PC-3 (cell line): Measurements from ENCODE around the gene BCAR1. TPM values are rescaled to one million over a fixed set of nuclear protein-coding genes. Genes with fewer than 3 reads are reported as not detected.

Experiments
- ATAC-seq: fragments of 200-7000 bp; cut with Tn5 transposase; 2 replicates; pipeline ENCODE4 v1.9.1; 2020; ENCODE audit warnings: mild to moderate bottlenecking, moderate library complexity
- BruUV-seq: library from RNA; stranded (reverse); fragments of 400-500 nt; replicated peaks from 2 replicates; lab custom pipeline; 2021; lab: Mats Ljungman, UMichigan
- CTCF ChIA-PET: fragments of 300-600 bp; sonication (Branson Sonifier 250); formaldehyde crosslinking; loops from one replicate; lab custom pipeline; 2022; ENCODE audit warnings: antibody characterized with exemption; lab: Charles Lee
- POLR2A ChIA-PET: fragments of 300-600 bp; sonication (Branson Sonifier 250); formaldehyde crosslinking; loops from one replicate; lab custom pipeline; 2022; ENCODE audit warnings: antibody characterized with exemption; ENCODE audit not compliant: unreplicated experiment; lab: Charles Lee
- DNase-seq: peaks from one replicate; pipeline ENCODE4 v3.0.0-alpha.2; 2015
- H2AFZ ChIP-seq: fragments of 300-600 bp; sonication (generic); 2 replicates; pipeline ENCODE4 v1.6.0; 2016; ENCODE audit warnings: antibody characterized with exemption, low read length
- H3F3A ChIP-seq: fragments of 300-600 bp; sonication (generic); one replicate; pipeline ENCODE4 v1.6.0; 2017; ENCODE audit warnings: antibody characterized with exemption, low read length, control low read depth, mild to moderate bottlenecking; ENCODE audit not compliant: unreplicated experiment
- H3K27ac ChIP-seq: fragments of 300-600 bp; sonication (generic); 2 replicates; pipeline ENCODE4 v1.5.1; 2016; ENCODE audit warnings: mild to moderate bottlenecking, low read length
- H3K27me3 ChIP-seq: fragments of 300-600 bp; sonication (generic); 2 replicates; pipeline ENCODE4 v1.6.1; 2016; ENCODE audit warnings: low read length, mixed read lengths
- H3K36me3 ChIP-seq: fragments of 300-600 bp; sonication (generic); 2 replicates; pipeline ENCODE4 v1.6.1; 2016; ENCODE audit warnings: low read depth, mixed run types, low read length, mixed read lengths
- H3K4me1 ChIP-seq: fragments of 300-600 bp; sonication (generic); 2 replicates; pipeline ENCODE4 v1.5.1; 2016; ENCODE audit warnings: low read length; ENCODE audit not compliant: insufficient read depth
- H3K4me2 ChIP-seq: fragments of 300-600 bp; sonication (generic); 2 replicates; pipeline ENCODE4 v1.6.0; 2016; ENCODE audit warnings: low read length
- H3K4me3 ChIP-seq: fragments of 300-600 bp; sonication (generic); 2 replicates; pipeline ENCODE4 v1.5.1; 2016; ENCODE audit warnings: mild to moderate bottlenecking, low read length, mixed read lengths
- H3K79me2 ChIP-seq: fragments of 300-600 bp; sonication (generic); 2 replicates; pipeline ENCODE4 v1.6.1; 2017; ENCODE audit warnings: low read length, mixed read lengths
- H3K9ac ChIP-seq: fragments of 300-600 bp; sonication (generic); 2 replicates; pipeline ENCODE4 v1.6.0; 2016; ENCODE audit warnings: mild to moderate bottlenecking, low read length
- H3K9me2 ChIP-seq: fragments of 300-600 bp; sonication (generic); replicated peaks from 2 replicates; pipeline ENCODE4 v1.6.1; 2016; ENCODE audit warnings: mixed run types, low read length, mixed read lengths
- H3K9me3 ChIP-seq: fragments of 300-600 bp; sonication (generic); 2 replicates; pipeline ENCODE4 v1.6.1; 2016; ENCODE audit warnings: low read length, mixed read lengths
- H4K20me1 ChIP-seq: fragments of 300-600 bp; sonication (generic); 2 replicates; pipeline ENCODE4 v1.6.1; 2016; ENCODE audit warnings: low read length, mixed read lengths
- EZH2 ChIP-seq: fragments of 300-600 bp; sonication (generic); IDR thresholded peaks from one replicate; pipeline ENCODE4 v1.6.1; 2017; ENCODE audit warnings: antibody characterized with exemption, mild to moderate bottlenecking, low read length; ENCODE audit not compliant: unreplicated experiment
- EZH2phosphoT487 ChIP-seq: fragments of 300-600 bp; sonication (generic); IDR thresholded peaks from 2 replicates; pipeline ENCODE4 v1.6.1; 2018; ENCODE audit warnings: mild to moderate bottlenecking, antibody characterized with exemption, low read length, borderline replicate concordance
- intact Hi-C: fragments of 100-400 bp; cut with micrococcal nuclease; formaldehyde crosslinking; loops from 2 replicates; pipeline ENCODE4 v1.9.0; 2023
- total RNA-seq: library from RNA; depleted of rRNA; stranded (reverse); fragments of >200 nt; gene quantifications from 2 replicates; pipeline ENCODE4 v1.2.3, GENCODE V29; 2014
- TF ChIP-seq, protein P1 (sequence below): fragments of 300-600 bp; sonication (generic); conservative IDR thresholded peaks from 2 replicates; pipeline ENCODE4 v1.5.1; 2017; ENCODE audit warnings: antibody characterized with exemption, low read depth, mild to moderate bottlenecking, low read length

Gene BCAR1
- total RNA-seq, 1 experiment from 2014 or later: 49.3 TPM

DNA sequence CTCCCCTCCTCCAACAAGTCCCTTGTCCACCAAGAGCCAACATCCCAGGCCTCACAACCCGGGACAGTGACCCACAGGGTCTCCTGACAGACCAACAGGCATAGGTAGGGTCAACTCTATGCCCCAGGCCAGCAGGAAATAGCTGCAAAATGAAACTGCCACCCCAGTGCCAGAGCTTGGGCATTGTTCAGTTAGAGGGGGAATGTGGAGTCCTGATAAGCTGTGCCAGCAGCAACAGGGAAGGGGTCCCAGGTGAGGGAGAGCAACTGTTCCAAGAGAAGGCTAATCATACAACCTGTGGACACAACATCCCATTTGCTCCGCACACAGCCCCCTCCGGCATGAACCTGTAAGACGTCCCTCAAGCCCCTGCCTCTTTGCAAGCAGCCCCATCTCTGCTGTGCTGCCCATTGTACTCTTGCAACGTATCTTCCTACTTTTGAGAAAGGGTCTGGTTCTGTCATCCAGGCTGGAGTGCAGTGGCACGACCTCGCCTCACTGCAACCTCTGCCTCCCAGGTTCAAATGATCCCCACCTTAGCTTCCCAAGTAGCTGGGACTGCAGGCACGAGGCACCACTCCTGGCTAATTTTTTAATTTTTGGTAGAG is 61.7 kb downstream of the BCAR1 start:
- intact Hi-C loops: no loop called here
- no peak for DNase-seq
- Histone ChIP-seq H3K9me2 (no peaks in the 10 kb centered on the region), H3K36me3 (no peaks in the 10 kb centered on the region), H4K20me1 (no peaks in the 10 kb centered on the region), H3K79me2 (no peaks in the 10 kb centered on the region), H2AFZ (no peak overlapping the region), H3K27me3 (no peaks in the 10 kb centered on the region), H3F3A (no peaks in the 10 kb centered on the region), H3K4me3 (no peak overlapping the region), H3K9me3 (no peaks in the 10 kb centered on the region), H3K4me1 (peaks cover 9% of the 10 kb centered on the region), H3K27ac (no peak overlapping the region), H3K4me2 (no peak overlapping the region), H3K9ac (no peak overlapping the region)
- POLR2A ChIA-PET: no interaction called here
- CTCF ChIA-PET: no interaction called here
- BruUV-seq: no TSS peak
- TF ChIP-seq, protein P1, sequence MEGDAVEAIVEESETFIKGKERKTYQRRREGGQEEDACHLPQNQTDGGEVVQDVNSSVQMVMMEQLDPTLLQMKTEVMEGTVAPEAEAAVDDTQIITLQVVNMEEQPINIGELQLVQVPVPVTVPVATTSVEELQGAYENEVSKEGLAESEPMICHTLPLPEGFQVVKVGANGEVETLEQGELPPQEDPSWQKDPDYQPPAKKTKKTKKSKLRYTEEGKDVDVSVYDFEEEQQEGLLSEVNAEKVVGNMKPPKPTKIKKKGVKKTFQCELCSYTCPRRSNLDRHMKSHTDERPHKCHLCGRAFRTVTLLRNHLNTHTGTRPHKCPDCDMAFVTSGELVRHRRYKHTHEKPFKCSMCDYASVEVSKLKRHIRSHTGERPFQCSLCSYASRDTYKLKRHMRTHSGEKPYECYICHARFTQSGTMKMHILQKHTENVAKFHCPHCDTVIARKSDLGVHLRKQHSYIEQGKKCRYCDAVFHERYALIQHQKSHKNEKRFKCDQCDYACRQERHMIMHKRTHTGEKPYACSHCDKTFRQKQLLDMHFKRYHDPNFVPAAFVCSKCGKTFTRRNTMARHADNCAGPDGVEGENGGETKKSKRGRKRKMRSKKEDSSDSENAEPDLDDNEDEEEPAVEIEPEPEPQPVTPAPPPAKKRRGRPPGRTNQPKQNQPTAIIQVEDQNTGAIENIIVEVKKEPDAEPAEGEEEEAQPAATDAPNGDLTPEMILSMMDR: no peak
- TF ChIP-seq EZH2phosphoT487 (no peak), EZH2 (no peak)
- no peak for ATAC-seq

DNA sequence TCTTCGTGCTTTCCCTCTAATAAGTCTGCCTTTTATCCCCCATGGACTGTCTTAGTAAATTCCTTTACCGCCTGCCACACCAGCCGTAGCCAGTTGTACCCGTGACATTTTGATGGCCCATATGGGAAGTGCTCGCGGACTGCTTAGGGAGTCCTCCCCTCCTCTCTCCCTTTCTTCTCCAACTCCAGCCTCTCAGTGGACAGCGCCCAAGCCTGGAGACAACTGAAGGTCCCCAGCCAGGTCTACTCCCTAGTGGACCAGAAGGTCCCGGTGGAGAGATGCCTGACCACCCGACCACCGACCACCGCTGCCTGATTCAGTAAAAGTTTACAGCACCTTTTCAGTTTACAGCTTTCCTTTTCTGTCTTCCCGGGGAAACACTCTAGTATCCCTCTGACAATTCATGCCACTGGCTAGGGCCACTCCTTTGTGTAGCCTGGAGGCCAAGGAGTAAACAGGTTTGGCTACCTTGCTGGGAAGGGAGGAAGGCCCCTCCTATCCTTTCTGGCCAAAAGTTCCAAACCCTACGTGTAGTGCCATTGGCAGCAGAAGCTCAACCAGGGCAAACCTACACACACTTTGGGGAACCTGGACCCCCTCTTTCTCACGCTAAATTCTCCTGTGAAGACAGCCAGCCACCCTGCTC is 62.5 kb downstream of the BCAR1 start:
- Histone ChIP-seq H3K9me2 (no peaks in the 10 kb centered on the region), H2AFZ (0 out of 2 replicates have a peak overlapping the region, but pooled peaks have one; percentile 24), H3K9me3 (no peaks in the 10 kb centered on the region), H3K4me3 (no peak overlapping the region), H3K4me1 (peaks cover 9% of the 10 kb centered on the region), H3K4me2 (peak overlapping the region; percentile 39; the same call in 1 of the 2 replicates), H3F3A (no peaks in the 10 kb centered on the region), H3K36me3 (no peaks in the 10 kb centered on the region), H3K27ac (no peak overlapping the region), H3K27me3 (no peaks in the 10 kb centered on the region), H3K9ac (no peak overlapping the region), H4K20me1 (no peaks in the 10 kb centered on the region), H3K79me2 (no peaks in the 10 kb centered on the region)
- POLR2A ChIA-PET: no interaction called here
- intact Hi-C loops: no loop called here
- DNase-seq (peak; percentile 67), ATAC-seq (peak; percentile 68)
- CTCF ChIA-PET: no interaction called here
- TF ChIP-seq EZH2 (no peak), EZH2phosphoT487 (no peak)
- TF ChIP-seq, protein P1: no peak
- BruUV-seq: no TSS peak

DNA sequence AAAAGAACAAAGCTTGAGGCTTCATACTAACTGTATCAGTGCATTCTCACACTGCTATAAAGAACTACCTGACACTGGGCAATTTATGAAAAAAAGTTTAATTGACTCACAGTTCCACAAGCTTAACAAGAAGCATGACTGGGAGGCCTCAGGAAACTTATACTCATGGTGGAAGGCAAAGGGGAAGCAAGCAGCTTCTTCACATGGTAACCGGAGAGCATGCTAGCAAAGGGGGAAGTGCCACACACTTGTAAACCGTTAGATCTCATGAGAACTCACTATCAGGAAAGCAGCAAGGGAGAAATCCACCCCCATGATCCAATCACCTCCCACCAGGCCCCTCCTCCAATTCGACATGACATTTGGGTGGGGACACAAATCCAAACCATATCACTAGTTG is 69.8 kb downstream of the BCAR1 start:
- ATAC-seq (no peak), DNase-seq (no peak)
- POLR2A ChIA-PET: no interaction called here
- Histone ChIP-seq H4K20me1 (no peaks in the 10 kb centered on the region), H3K9me3 (no peaks in the 10 kb centered on the region), H3K4me1 (no peaks in the 10 kb centered on the region), H3K9me2 (no peaks in the 10 kb centered on the region), H2AFZ (no peak overlapping the region), H3K27ac (no peak overlapping the region), H3K4me2 (no peak overlapping the region), H3K9ac (no peak overlapping the region), H3K36me3 (no peaks in the 10 kb centered on the region), H3K79me2 (no peaks in the 10 kb centered on the region), H3F3A (no peaks in the 10 kb centered on the region), H3K4me3 (no peak overlapping the region), H3K27me3 (no peaks in the 10 kb centered on the region)
- intact Hi-C loops: no loop called here
- TF ChIP-seq EZH2 (no peak), EZH2phosphoT487 (no peak)
- TF ChIP-seq, protein P1: no peak
- BruUV-seq: no TSS peak
- CTCF ChIA-PET: no interaction called here
